ENCODE data around the gene TAS2R42.

DNA sequence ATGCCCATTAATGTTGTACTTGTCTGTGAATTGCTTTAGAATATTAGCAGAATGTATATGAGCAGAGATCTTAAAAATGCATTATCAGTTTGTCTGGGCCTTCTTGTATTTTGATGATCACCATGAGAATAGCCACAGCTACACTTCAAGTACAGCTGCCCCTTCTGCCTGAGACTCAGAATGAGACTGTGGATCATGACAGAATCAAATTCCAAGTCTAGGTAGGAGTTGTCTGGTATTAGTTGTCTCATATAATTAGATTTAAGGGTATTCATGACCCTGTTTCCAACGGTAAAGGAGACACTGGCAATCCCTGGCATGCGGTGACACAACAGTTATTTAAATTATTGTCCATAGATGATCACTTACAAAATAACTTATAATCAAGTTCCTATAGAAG lies 34.0 kb downstream of the TAS2R42 start:
- TF ChIP-seq CTCF (IDR thresholded peaks at IDR 0.05) (no peak), POLR2AphosphoS5 (IDR thresholded peaks at IDR 0.05; ENCODE audit: insufficient read depth in 1 of 2, low read depth in 1 of 2) (no peak)

All from vagina (tissue), 2 donors.